HCT116 (cell line): ENCODE measurements around the gene PDZD8. TPM values are rescaled to one million over a fixed set of nuclear protein-coding genes. Genes with fewer than 3 reads are reported as not detected.
A peak's percentile ranks its signal among the peaks of the same experiment; 100 is the strongest.

Experiments
- ATAC-seq: fragments of 200-7000 bp; cut with Tn5 transposase; 2 replicates; pipeline ENCODE4 v1.9.1; 2020; ENCODE audit warnings: mild to moderate bottlenecking, moderate library complexity
- BruUV-seq: library from RNA; stranded (reverse); fragments of 400-500 nt; replicated peaks from 2 replicates; lab custom pipeline; 2021; lab: Mats Ljungman, UMichigan
- CTCF ChIA-PET: fragments of 300-600 bp; sonication (Branson Sonifier 250); formaldehyde crosslinking; loops from one replicate; lab custom pipeline; 2021; ENCODE audit warnings: antibody characterized with exemption; lab: Charles Lee
- POLR2A ChIA-PET: fragments of 300-600, 350-600 bp; sonication (Branson Sonifier 250); formaldehyde crosslinking; loops from one replicate; lab custom pipeline; 2021; ENCODE audit warnings: antibody characterized with exemption; lab: Charles Lee
- RAD21 ChIA-PET, 2 experiments: fragments of 300-600 bp; sonication (Branson Sonifier 250); formaldehyde crosslinking; loops; one replicate each; lab custom pipeline; 2023; ENCODE audit warnings: low total read pairs in 2 of 2; ENCODE audit not compliant: uncharacterized antibody in 2 of 2, unreplicated experiment in 2 of 2, low non-redundant PET in 1 of 2; lab: Charles Lee
- DNase-seq: peaks from one replicate; pipeline ENCODE4 v3.0.0-alpha.2; 2010; ENCODE audit warnings: low read depth, low spot score
- H2AFZ ChIP-seq: fragments of 200-600 bp; shearing (Covaris generic), sonication (generic); 2 replicates; pipeline ENCODE4 v1.6.1; 2017; ENCODE audit warnings: low read depth, mixed run types, mixed read lengths, antibody characterized with exemption, low read length; ENCODE audit not compliant: poor library complexity, severe bottlenecking
- H3K27ac ChIP-seq: 2 replicates; pipeline ENCODE4 v1.5.1; 2012; ENCODE audit warnings: low read depth, low read length
- H3K27me3 ChIP-seq: fragments of 200-600 bp; sonication (generic); 2 replicates; pipeline ENCODE4 v1.6.1; 2016; ENCODE audit warnings: mixed run types, low read length, mixed read lengths; ENCODE audit not compliant: insufficient read depth
- H3K36me3 ChIP-seq, 2 experiments: fragments of 200-500 bp in 1 of 2; fragments of 200-600 bp in 1 of 2; sonication (Bioruptor generic) in 1 of 2; sonication (generic) in 1 of 2; 2 replicates each; pipeline versions ENCODE4 v1.5.1 to v1.6.1; 2014 to 2016; ENCODE audit warnings: low read length in 2 of 2, inconsistent platforms in 1 of 2, mixed read lengths in 1 of 2, mixed run types in 1 of 2; ENCODE audit not compliant: insufficient read depth in 2 of 2, control insufficient read depth in 1 of 2
- H3K4me1 ChIP-seq, 2 experiments: fragments of 200-600 bp in 1 of 2; sonication (generic) in 1 of 2; 2 replicates each; pipeline versions ENCODE4 v1.5.1 to v1.6.1; 2012 to 2017; ENCODE audit warnings: low read length in 2 of 2, inconsistent platforms in 1 of 2, mild to moderate bottlenecking in 1 of 2, mixed read lengths in 1 of 2, mixed run types in 1 of 2, moderate library complexity in 1 of 2; ENCODE audit not compliant: insufficient read depth in 2 of 2, control insufficient read depth in 1 of 2
- H3K4me2 ChIP-seq: fragments of 200-600 bp; sonication (generic); 2 replicates; pipeline ENCODE4 v1.6.1; 2017; ENCODE audit warnings: mixed run types, low read length, mixed read lengths
- H3K4me3 ChIP-seq, 2 experiments: fragments of 200-600 bp in 1 of 2; sonication (generic) in 1 of 2; replicated peaks in 1 of 2; 2 replicates each; pipeline ENCODE4 v1.5.1; 2011 to 2016; ENCODE audit warnings: low read length in 2 of 2, control low read depth in 1 of 2, low read depth in 1 of 2, mild to moderate bottlenecking in 1 of 2, mixed read lengths in 1 of 2, mixed run types in 1 of 2
- H3K79me2 ChIP-seq: fragments of 200-600 bp; sonication (generic); 2 replicates; pipeline ENCODE4 v1.6.1; 2017; ENCODE audit warnings: mild to moderate bottlenecking, mixed run types, low read length, moderate library complexity, mixed read lengths; ENCODE audit not compliant: insufficient read depth
- H3K9ac ChIP-seq: fragments of 200-600 bp; sonication (generic); 2 replicates; pipeline ENCODE4 v1.6.1; 2016; ENCODE audit warnings: low read length, mixed read lengths
- H3K9me2 ChIP-seq: fragments of 200-600 bp; sonication (generic), shearing (Covaris generic); 2 replicates; pipeline ENCODE4 v1.6.1; 2017; ENCODE audit warnings: mixed run types, mild to moderate bottlenecking, moderate library complexity; ENCODE audit not compliant: insufficient read depth
- H3K9me3 ChIP-seq, 2 experiments: fragments of 200-500 bp in 1 of 2; fragments of 200-600 bp in 1 of 2; sonication (Bioruptor generic) in 1 of 2; sonication (generic) in 1 of 2; 2 replicates each; pipeline ENCODE4 v1.6.1; 2014 to 2017; ENCODE audit warnings: low read length in 2 of 2, mixed read lengths in 2 of 2, inconsistent platforms in 1 of 2, low read depth in 1 of 2, mild to moderate bottlenecking in 1 of 2, mixed run types in 1 of 2, moderate library complexity in 1 of 2; ENCODE audit not compliant: control insufficient read depth in 1 of 2, insufficient read depth in 1 of 2
- H4K20me1 ChIP-seq: fragments of 200-600 bp; sonication (generic), shearing (Covaris generic); 2 replicates; pipeline ENCODE4 v1.6.1; 2017; ENCODE audit warnings: mixed run types, mild to moderate bottlenecking, moderate library complexity; ENCODE audit not compliant: insufficient read depth
- CBX3 ChIP-seq: IDR thresholded peaks from 2 replicates; pipeline ENCODE4 v1.6.1; 2012; ENCODE audit warnings: low read depth
- CEBPB ChIP-seq: IDR thresholded peaks from 2 replicates; pipeline ENCODE4 v1.6.1; 2012; ENCODE audit warnings: low read depth
- EGR1 ChIP-seq: IDR thresholded peaks from 2 replicates; pipeline ENCODE4 v1.6.1; 2012; ENCODE audit warnings: low read depth
- ELF1 ChIP-seq: IDR thresholded peaks from 2 replicates; pipeline ENCODE4 v1.6.1; 2012; ENCODE audit warnings: low read depth, borderline replicate concordance
- EZH2 ChIP-seq: fragments of 200-600 bp; sonication (generic); IDR thresholded peaks from 2 replicates; pipeline ENCODE4 v1.6.1; 2017; ENCODE audit warnings: antibody characterized with exemption, mixed run types
- EZH2phosphoT487 ChIP-seq: fragments of 200-600 bp; IDR thresholded peaks from 2 replicates; pipeline ENCODE4 v1.6.1; 2018; ENCODE audit warnings: antibody characterized with exemption, borderline replicate concordance
- FOSL1 ChIP-seq: IDR thresholded peaks from 2 replicates; pipeline ENCODE4 v1.6.1; 2012; ENCODE audit warnings: low read depth
- JUND ChIP-seq: IDR thresholded peaks from 2 replicates; pipeline ENCODE4 v1.6.1; 2012
- POLR2AphosphoS5 ChIP-seq: IDR thresholded peaks from 2 replicates; pipeline ENCODE4 v1.6.1; 2011; ENCODE audit warnings: mild to moderate bottlenecking, low read depth, low read length, moderate library complexity
- RAD21 ChIP-seq: IDR thresholded peaks from 2 replicates; pipeline ENCODE4 v1.6.1; 2012; ENCODE audit warnings: low read depth, mild to moderate bottlenecking
- SIN3A ChIP-seq: IDR thresholded peaks from 2 replicates; pipeline ENCODE4 v1.6.1; 2012; ENCODE audit warnings: low read depth
- SP1 ChIP-seq: IDR thresholded peaks from 2 replicates; pipeline ENCODE4 v1.6.1; 2012; ENCODE audit warnings: low read depth
- SRF ChIP-seq: IDR thresholded peaks from 2 replicates; pipeline ENCODE4 v1.6.1; 2012; ENCODE audit warnings: low read depth
- TCF7L2 ChIP-seq: IDR thresholded peaks from 2 replicates; pipeline ENCODE4 v1.7.0; 2011; ENCODE audit warnings: borderline replicate concordance, inconsistent platforms; ENCODE audit not compliant: insufficient read depth, insufficient read length; ENCODE audit errors: extremely low read depth
- YY1 ChIP-seq: IDR thresholded peaks from 2 replicates; pipeline ENCODE4 v1.6.1; 2011; ENCODE audit warnings: low read length, low read depth, moderate library complexity, mild to moderate bottlenecking; ENCODE audit not compliant: insufficient replicate concordance; ENCODE audit errors: extremely low read depth
- ZFX ChIP-seq: fragments of 450-650 bp; IDR thresholded peaks from 2 replicates; pipeline ENCODE4 v1.6.1; 2017
- intact Hi-C: fragments of 100-400 bp; cut with micrococcal nuclease; formaldehyde crosslinking; loops from 2 replicates; pipeline ENCODE4 v1.10.0; 2022
- total RNA-seq: library from RNA; stranded (reverse); gene quantifications from one replicate; pipeline ENCODE4 v1.2.1, GENCODE V29; 2021; ENCODE audit not compliant: unreplicated experiment
- TF ChIP-seq, protein P1 (sequence below): IDR thresholded peaks from 2 replicates; pipeline ENCODE4 v1.6.1; 2011; ENCODE audit warnings: mild to moderate bottlenecking, low read length, moderate library complexity; ENCODE audit not compliant: insufficient replicate concordance; ENCODE audit errors: extremely low read depth
- TF ChIP-seq, protein P2 (sequence below): IDR thresholded peaks from 2 replicates; pipeline ENCODE4 v1.6.1; 2012; ENCODE audit warnings: low read depth
- TF ChIP-seq, protein P3 (sequence below): IDR thresholded peaks from 2 replicates; pipeline ENCODE4 v1.6.1; 2012
- TF ChIP-seq, protein P4 (sequence below): IDR thresholded peaks from 2 replicates; pipeline ENCODE4 v1.6.1; 2012

The PDZD8 gene
- total RNA-seq, 1 experiment from 2014 or later, result 61.7 TPM

DNA sequence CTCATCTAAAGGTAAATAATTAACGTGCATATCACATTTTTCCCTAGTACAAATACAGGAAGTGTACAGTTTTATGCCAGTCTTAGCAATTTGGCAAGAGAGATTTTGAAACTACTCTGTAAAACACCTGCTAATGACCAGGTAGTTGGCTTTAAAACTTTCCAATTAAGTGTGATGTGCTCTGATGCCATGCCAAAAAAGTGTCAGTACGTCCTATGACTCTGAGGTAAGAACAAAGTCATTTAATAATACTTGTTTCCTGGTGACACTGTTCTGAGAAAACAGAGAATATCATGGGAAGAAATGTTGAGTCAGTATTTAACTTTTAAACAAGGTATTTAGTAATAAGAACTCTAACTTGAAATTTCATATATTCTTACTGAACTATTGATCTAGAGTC, 9.6 kb downstream of the PDZD8 start:
- Histone ChIP-seq H3K27ac (peak overlapping the region; percentile 54; the same call in 1 of the 2 replicates), H3K4me2 (peak overlapping the region; percentile 34), H3K79me2 (peaks cover 100% of the 10 kb centered on the region)
- CTCF ChIA-PET, result no interaction called here
- ATAC-seq, result no peak
- TF ChIP-seq EZH2phosphoT487 (no peak), FOSL1 (peak; percentile 71), POLR2AphosphoS5 (peak; percentile 28; the same call in 1 of the 2 replicates), YY1 (no peak), CBX3 (peak; percentile 77; the same call in 1 of the 2 replicates), ZFX (no peak), SRF (peak; percentile 49; the same call in 1 of the 2 replicates), CEBPB (peak; percentile 85), EGR1 (no peak), RAD21 (peak; percentile 8; the same call in 1 of the 2 replicates), ELF1 (no peak; the same call in 1 of the 2 replicates), SIN3A (peak; percentile 63; the same call in 1 of the 2 replicates), TCF7L2 (peak; percentile 67), JUND (peak; percentile 92), SP1 (peak; percentile 90), EZH2 (no peak)
- TF ChIP-seq, protein P1, sequence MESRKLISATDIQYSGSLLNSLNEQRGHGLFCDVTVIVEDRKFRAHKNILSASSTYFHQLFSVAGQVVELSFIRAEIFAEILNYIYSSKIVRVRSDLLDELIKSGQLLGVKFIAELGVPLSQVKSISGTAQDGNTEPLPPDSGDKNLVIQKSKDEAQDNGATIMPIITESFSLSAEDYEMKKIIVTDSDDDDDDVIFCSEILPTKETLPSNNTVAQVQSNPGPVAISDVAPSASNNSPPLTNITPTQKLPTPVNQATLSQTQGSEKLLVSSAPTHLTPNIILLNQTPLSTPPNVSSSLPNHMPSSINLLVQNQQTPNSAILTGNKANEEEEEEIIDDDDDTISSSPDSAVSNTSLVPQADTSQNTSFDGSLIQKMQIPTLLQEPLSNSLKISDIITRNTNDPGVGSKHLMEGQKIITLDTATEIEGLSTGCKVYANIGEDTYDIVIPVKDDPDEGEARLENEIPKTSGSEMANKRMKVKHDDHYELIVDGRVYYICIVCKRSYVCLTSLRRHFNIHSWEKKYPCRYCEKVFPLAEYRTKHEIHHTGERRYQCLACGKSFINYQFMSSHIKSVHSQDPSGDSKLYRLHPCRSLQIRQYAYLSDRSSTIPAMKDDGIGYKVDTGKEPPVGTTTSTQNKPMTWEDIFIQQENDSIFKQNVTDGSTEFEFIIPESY, result no peak
- TF ChIP-seq, protein P2, sequence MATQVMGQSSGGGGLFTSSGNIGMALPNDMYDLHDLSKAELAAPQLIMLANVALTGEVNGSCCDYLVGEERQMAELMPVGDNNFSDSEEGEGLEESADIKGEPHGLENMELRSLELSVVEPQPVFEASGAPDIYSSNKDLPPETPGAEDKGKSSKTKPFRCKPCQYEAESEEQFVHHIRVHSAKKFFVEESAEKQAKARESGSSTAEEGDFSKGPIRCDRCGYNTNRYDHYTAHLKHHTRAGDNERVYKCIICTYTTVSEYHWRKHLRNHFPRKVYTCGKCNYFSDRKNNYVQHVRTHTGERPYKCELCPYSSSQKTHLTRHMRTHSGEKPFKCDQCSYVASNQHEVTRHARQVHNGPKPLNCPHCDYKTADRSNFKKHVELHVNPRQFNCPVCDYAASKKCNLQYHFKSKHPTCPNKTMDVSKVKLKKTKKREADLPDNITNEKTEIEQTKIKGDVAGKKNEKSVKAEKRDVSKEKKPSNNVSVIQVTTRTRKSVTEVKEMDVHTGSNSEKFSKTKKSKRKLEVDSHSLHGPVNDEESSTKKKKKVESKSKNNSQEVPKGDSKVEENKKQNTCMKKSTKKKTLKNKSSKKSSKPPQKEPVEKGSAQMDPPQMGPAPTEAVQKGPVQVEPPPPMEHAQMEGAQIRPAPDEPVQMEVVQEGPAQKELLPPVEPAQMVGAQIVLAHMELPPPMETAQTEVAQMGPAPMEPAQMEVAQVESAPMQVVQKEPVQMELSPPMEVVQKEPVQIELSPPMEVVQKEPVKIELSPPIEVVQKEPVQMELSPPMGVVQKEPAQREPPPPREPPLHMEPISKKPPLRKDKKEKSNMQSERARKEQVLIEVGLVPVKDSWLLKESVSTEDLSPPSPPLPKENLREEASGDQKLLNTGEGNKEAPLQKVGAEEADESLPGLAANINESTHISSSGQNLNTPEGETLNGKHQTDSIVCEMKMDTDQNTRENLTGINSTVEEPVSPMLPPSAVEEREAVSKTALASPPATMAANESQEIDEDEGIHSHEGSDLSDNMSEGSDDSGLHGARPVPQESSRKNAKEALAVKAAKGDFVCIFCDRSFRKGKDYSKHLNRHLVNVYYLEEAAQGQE, result no peak
- TF ChIP-seq, protein P3, sequence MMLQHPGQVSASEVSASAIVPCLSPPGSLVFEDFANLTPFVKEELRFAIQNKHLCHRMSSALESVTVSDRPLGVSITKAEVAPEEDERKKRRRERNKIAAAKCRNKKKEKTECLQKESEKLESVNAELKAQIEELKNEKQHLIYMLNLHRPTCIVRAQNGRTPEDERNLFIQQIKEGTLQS, result no peak
- TF ChIP-seq, protein P4, sequence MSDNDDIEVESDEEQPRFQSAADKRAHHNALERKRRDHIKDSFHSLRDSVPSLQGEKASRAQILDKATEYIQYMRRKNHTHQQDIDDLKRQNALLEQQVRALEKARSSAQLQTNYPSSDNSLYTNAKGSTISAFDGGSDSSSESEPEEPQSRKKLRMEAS, result 0 out of 2 replicates have a peak, but pooled peaks have one; percentile 25
- TF ChIP-seq, all 23 proteins: peak for 11
- peaks cover 55 to 57% of the 10 kb centered on the region in 2 experiments for H3K4me1 ChIP-seq
- H3K9me2 ChIP-seq, result no peaks in the 10 kb centered on the region
- H3K36me3 ChIP-seq, result no peaks in the 10 kb centered on the region
- no TSS peak for BruUV-seq
- no peak overlapping the region for H3K4me3 ChIP-seq
- H3K9ac ChIP-seq, result no peak overlapping the region
- RAD21 ChIA-PET, result no interaction called here
- DNase-seq, result peak; percentile 62
- no peak overlapping the region for H2AFZ ChIP-seq
- no peaks in the 10 kb centered on the region for H3K9me3 ChIP-seq
- POLR2A ChIA-PET, result no interaction called here
- H4K20me1 ChIP-seq, result peaks cover 56% of the 10 kb centered on the region; the same call in 1 of the 2 replicates
- no peaks in the 10 kb centered on the region for H3K27me3 ChIP-seq
- intact Hi-C loops, result no loop called here
